ENCODE measurements around the gene GJA9.
"Not testable (repeated sequence)": the region's sequence is repeated elsewhere in the genome, so short reads cannot be mapped to it uniquely, and the experiment has no call there.

Gene GJA9

DNA sequence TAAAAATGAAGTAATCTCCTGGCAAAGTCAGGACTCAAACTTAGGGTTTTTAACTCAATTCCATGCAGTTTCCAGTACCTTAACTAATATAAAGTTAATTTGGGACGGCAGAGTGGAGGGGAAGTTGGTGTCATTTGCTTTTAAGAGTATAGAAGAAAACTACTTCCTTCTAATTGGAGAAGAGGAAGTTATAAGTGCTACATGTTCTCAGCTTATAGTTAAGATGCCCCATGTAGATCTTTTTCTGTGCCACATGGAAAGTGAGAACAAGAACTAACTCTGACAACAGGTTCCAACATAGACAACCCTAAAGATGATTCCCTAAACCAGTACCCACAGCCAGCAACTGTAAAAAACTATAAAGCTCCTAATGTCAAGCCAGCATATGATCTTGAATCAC is 33.3 kb downstream of the GJA9 start:
- DNase-seq (ENCODE audit: low read depth): no peak
- TF ChIP-seq, protein P1, sequence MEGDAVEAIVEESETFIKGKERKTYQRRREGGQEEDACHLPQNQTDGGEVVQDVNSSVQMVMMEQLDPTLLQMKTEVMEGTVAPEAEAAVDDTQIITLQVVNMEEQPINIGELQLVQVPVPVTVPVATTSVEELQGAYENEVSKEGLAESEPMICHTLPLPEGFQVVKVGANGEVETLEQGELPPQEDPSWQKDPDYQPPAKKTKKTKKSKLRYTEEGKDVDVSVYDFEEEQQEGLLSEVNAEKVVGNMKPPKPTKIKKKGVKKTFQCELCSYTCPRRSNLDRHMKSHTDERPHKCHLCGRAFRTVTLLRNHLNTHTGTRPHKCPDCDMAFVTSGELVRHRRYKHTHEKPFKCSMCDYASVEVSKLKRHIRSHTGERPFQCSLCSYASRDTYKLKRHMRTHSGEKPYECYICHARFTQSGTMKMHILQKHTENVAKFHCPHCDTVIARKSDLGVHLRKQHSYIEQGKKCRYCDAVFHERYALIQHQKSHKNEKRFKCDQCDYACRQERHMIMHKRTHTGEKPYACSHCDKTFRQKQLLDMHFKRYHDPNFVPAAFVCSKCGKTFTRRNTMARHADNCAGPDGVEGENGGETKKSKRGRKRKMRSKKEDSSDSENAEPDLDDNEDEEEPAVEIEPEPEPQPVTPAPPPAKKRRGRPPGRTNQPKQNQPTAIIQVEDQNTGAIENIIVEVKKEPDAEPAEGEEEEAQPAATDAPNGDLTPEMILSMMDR (IDR thresholded peaks at IDR 0.05; ENCODE audit: control insufficient read depth, extremely low read depth, insufficient read depth): no peak

DNA sequence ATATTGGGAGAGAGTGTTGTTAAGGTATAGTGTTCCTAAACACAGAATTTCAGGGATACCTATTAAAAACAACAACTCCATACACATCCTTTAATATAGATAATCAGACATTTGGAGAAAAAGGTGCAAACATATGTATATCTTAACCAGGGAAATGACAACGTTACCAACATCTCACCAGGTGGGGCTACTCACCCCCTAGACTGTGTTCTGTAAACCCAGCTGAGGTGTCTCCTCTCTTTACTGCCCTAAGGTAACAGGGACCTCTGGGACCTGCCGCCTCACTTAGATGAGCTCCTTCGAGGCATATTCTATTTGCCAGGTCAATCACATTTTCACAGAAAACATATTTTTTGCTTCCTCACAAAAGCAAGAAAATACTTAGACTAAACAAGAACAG is 35.2 kb downstream of the GJA9 start:
- no peak for DNase-seq (ENCODE audit: low read depth)
- H3K4me3 ChIP-seq (ENCODE audit: low read depth, low read length): no peak overlapping the region
- TF ChIP-seq, protein P1 (IDR thresholded peaks at IDR 0.05; ENCODE audit: control insufficient read depth, extremely low read depth, insufficient read depth): no peak

More for the DNA sequence above, 33.3 kb downstream of the GJA9 start:
- H3K4me3 ChIP-seq (ENCODE audit: low read depth, low read length): no peak overlapping the region

DNA sequence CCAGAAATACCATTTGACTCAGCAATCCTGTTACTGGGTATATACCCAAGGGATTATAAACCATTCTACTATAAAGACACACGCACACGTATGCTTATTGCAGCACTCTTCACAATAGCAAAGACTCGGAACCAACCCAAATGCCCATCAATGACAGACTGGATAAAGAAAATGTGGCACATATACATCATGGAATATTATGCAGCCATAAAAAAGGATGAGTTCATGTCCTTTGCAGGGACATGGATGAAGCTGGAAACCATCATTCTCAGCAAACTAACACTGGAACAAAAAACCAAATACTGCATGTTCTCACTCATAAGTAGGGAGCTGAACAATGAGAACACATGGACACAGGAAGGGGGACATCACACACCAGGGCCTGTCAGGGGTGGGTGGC is 36.3 kb downstream of the GJA9 start:
- not testable (repeated sequence) for DNase-seq (ENCODE audit: low read depth); H3K4me3 ChIP-seq (ENCODE audit: low read depth, low read length)

DNA sequence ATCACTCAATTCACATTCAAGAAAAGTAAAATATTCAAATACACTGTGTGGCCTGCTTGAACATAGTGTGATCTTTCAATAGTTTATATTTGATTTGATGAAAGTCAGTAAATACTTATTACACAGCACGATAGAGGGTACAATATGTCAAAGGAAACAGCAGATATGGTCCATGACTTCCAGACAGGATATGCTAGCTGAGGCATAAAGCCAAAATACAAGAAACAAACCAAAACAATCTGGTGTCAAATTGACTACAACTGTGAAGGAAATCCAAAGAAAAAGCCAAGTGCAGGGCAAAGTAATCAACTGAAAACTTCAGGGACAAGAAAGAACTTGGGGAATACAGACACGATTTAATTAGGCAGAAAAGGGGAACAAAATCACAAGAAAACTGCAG is 41.1 kb downstream of the GJA9 start:
- no peak overlapping the region for H3K4me3 ChIP-seq (ENCODE audit: low read depth, low read length)
- TF ChIP-seq, protein P1 (IDR thresholded peaks at IDR 0.05; ENCODE audit: control insufficient read depth, extremely low read depth, insufficient read depth): no peak
- DNase-seq (ENCODE audit: low read depth): no peak

DNA sequence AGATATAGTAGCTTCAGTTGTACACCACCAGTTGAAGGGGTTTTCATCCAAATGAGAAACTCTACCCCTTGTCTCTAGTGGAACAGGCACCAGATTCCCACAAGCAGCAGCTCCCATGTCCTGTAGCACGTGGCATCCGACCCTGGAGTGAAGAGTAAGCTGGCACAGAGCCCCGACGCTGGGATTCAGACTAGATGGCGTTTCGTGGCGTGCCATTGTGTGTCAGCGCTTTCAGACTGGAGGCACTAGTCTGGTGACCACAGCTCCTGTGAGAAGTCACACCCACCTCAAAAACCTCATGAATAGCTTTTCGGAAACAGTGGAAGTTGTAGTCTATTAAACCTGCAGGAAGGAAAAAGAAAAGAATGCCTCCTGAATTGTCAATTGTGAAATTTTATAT is 42.0 kb downstream of the GJA9 start:
- no peak for DNase-seq (ENCODE audit: low read depth)
- TF ChIP-seq, protein P1 (IDR thresholded peaks at IDR 0.05; ENCODE audit: control insufficient read depth, extremely low read depth, insufficient read depth): no peak
- H3K4me3 ChIP-seq (ENCODE audit: low read depth, low read length): no peak overlapping the region

DNA sequence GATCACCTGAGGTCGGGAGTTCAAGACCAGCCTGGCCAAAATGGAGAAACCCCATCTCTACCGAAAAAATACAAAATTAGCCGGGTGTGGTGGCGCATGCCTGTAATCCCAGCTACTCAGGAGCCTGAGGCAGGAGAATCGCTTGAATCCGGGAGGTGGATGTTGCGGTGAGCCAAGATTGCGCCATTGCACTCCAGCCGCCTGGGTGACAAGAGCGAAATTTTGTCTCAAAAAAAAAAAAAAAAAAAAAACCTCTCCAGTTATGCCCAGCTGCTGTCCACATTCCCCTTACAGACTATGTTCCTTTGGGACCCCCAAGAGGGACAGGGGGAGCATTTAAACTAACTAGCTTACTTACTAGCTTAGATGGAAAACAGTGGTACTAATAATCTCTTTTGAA is 45.1 kb downstream of the GJA9 start:
- not testable (repeated sequence) for H3K4me3 ChIP-seq (ENCODE audit: low read depth, low read length); DNase-seq (ENCODE audit: low read depth)

DNA sequence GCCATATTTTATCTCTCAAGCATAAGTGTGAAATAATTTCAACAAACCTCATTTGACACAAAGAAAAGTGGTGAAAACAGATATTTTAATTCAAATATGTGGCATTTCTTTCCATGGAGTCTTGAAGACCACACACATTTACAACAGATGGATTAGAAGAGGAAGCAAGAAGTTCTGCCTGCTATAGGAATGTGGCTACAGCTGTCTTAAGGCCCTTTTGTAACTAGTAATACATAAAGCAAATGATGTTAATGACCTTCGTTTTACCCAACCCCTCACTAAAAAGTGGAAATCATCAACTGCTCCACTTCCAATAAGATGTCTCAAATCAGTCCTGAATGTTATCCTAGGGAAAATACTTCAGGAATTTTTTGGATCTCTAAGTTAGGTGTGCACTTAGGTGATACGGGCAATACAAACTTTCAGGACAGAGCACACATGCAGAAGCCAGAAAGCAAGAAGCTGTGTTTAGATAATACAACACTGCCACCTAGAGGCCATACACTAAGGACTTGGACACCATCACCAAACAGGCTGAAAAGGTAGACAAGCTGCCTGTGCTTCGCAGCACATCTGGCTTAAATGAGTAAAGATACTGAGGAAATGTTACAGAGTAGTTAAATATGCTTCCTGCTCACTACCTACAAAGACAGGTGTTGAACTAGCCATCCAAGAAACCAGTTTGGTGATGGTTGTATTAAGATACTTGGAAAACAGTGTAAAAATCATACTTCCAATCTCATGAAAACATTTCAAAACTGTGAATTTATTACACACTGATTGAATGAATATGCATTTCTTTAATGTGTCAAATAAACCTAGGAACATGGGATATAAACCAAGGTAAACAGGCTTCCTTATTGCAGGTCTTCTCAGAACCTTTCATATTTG is 46.2 kb downstream of the GJA9 start:
- peak; percentile 80 for DNase-seq (ENCODE audit: low read depth)
- H3K4me3 ChIP-seq (ENCODE audit: low read depth, low read length): no peak overlapping the region
- TF ChIP-seq, protein P1 (IDR thresholded peaks at IDR 0.05; ENCODE audit: control insufficient read depth, extremely low read depth, insufficient read depth): peak; percentile 93

DNA sequence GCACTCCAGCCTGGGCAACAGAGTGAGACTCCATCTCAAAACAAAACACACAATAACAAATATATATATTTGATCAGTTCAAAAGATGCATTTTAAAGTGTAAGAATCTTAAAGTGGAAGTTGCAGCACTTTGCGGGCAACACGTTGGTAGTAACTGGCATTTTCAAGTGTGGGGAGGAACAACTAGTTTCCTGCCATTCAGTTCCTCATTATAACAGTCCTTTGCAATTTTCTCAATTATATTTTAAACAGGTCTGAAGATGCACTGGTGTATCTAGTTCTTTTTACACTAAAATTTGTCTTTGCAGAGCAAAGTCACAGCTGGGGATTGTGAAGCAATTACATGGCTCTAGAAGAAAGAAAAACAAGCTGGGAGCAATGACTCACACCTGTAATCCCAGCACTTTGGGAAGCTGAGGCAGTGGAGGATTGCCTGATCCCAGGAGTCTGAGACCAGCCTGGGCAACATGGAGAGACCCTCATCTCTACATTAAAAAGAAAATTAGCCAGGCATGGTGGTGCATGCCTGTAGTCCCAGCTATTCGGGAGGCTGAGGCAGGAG is 47.1 kb downstream of the GJA9 start:
- DNase-seq (ENCODE audit: low read depth): no peak
- H3K4me3 ChIP-seq (ENCODE audit: low read depth, low read length): no peak overlapping the region
- TF ChIP-seq, protein P1 (IDR thresholded peaks at IDR 0.05; ENCODE audit: control insufficient read depth, extremely low read depth, insufficient read depth): no peak

Measured in LNCaP clone FGC (cell line).